Common myeloid progenitor, CD34-positive (primary cell): ENCODE data around the gene PGP.

ENCODE experiments used
- CTCF ChIA-PET: fragments of 350-600 bp; sonication (Branson Sonifier 250); formaldehyde crosslinking; loops from one replicate; lab custom pipeline; 2021; ENCODE audit warnings: antibody characterized with exemption; lab: Charles Lee
- POLR2A ChIA-PET: fragments of 350-600 bp; sonication (Branson Sonifier 250); formaldehyde crosslinking; loops from one replicate; lab custom pipeline; 2021; ENCODE audit warnings: antibody characterized with exemption; lab: Charles Lee
- DNase-seq, 3 donors: peaks; one replicate each; pipeline versions ENCODE4 v3.0.0 to v3.0.0-alpha.2; 2013
- H3K27ac ChIP-seq, 2 experiments: 1 replicate in 1 of 2; 2 replicates in 1 of 2; pipeline ENCODE4 v1.7.0; 2013; ENCODE audit warnings: inconsistent platforms in 2 of 2, low read length in 2 of 2, mild to moderate bottlenecking in 2 of 2, low read depth in 1 of 2, moderate library complexity in 1 of 2; ENCODE audit not compliant: severe bottlenecking in 2 of 2, insufficient read depth in 1 of 2, poor library complexity in 1 of 2
- H3K27me3 ChIP-seq, 5 experiments: replicated peaks in 2 of 5; 1 replicate in 3 of 5; 2 replicates in 2 of 5; pipeline versions ENCODE4 v1.6.1 to v1.7.0; 2013; ENCODE audit warnings: low read length in 4 of 5, mild to moderate bottlenecking in 2 of 5, moderate library complexity in 2 of 5, inconsistent platforms in 1 of 5; ENCODE audit not compliant: insufficient read depth in 5 of 5, control insufficient read depth in 4 of 5
- H3K36me3 ChIP-seq, 4 experiments: 1 replicate in 2 of 4; 2 replicates in 2 of 4; pipeline versions ENCODE4 v1.6.1 to v1.7.0; 2013; ENCODE audit warnings: low read length in 3 of 4, control low read depth in 1 of 4, mild to moderate bottlenecking in 1 of 4; ENCODE audit not compliant: control insufficient read depth in 4 of 4, insufficient read depth in 4 of 4
- H3K4me1 ChIP-seq, 4 experiments: 1 replicate in 3 of 4; 2 replicates in 1 of 4; pipeline versions ENCODE4 v1.6.1 to v1.7.1; 2013; ENCODE audit warnings: low read length in 3 of 4, mild to moderate bottlenecking in 3 of 4, control low read depth in 1 of 4, inconsistent platforms in 1 of 4, moderate library complexity in 1 of 4; ENCODE audit not compliant: control insufficient read depth in 4 of 4, insufficient read depth in 4 of 4; ENCODE audit errors: control extremely low read depth in 1 of 4
- H3K4me3 ChIP-seq, 7 experiments: 1 replicate in 4 of 7; 2 replicates in 3 of 7; pipeline versions ENCODE4 v1.5.1 to v1.7.0; 2013; ENCODE audit warnings: mild to moderate bottlenecking in 7 of 7, low read length in 6 of 7, moderate library complexity in 6 of 7, inconsistent platforms in 2 of 7, low read depth in 2 of 7, control low read depth in 1 of 7; ENCODE audit not compliant: insufficient read depth in 4 of 7, control insufficient read depth in 1 of 7; ENCODE audit errors: extremely low read depth in 1 of 7
- H3K9me3 ChIP-seq, 5 experiments: 1 replicate in 4 of 5; 2 replicates in 1 of 5; pipeline versions ENCODE4 v1.6.1 to v1.7.1; 2013; ENCODE audit warnings: low read length in 4 of 5, mild to moderate bottlenecking in 2 of 5, inconsistent platforms in 1 of 5, low read depth in 1 of 5, moderate library complexity in 1 of 5; ENCODE audit not compliant: control insufficient read depth in 4 of 5, insufficient read depth in 2 of 5; ENCODE audit errors: control extremely low read depth in 1 of 5
- WGBS: methylation state at CpG from one replicate; pipeline ENCODE4 v1.1.5; 2013; ENCODE audit not compliant: insufficient coverage; 5-methylcytosine and 5-hydroxymethylcytosine counted together

Gene PGP

GRCh38 chr16:2237493-2238149 lies 23.0 kb upstream of the PGP start:
- POLR2A ChIA-PET = interaction anchor here (0.8 to 1.1 kb wide), 2 partner anchors 250 to 1603 kb away, joined by 3 to 4 read pairs; no protein-coding TSS in a partner anchor

DNA sequence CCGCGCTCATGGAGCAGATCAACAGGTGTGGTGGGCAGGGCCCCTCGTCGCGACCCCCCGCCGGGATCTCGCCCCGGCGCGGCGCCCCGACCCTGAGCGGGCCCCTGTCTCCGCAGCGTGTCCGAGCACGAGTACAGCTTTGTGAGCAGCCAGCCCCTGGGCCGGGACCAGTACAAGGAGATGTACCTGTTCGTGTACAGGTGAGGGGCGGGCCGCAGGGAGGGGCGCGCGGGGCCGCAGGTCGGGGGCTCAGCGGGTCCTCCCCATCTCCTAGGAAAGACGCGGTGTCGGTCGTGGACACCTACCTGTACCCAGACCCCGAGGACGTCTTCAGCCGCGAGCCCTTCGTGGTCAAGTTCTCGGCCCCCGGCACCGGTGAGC lies 22.5 kb upstream of the PGP start:
- Histone ChIP-seq H3K36me3 (peaks cover 4 to 42% (median 23%) of the 10 kb centered on the region in 4 experiments), H3K27me3 (peaks cover 0 to 43% (median 12%) of the 10 kb centered on the region in 5 experiments), H3K4me1 (peaks cover 0 to 18% (median 8%) of the 10 kb centered on the region in 4 experiments), H3K9me3 (no peaks in the 10 kb centered on the region), H3K27ac (no peak overlapping the region), H3K4me3 (peak overlapping the region in 3 of 7 experiments; percentile 40 to 48 (median 45))
- 8% methylated on average over 37 of the region's 40 CpGs for WGBS
- POLR2A ChIA-PET = no interaction called here
- CTCF ChIA-PET = no interaction called here
- DNase-seq = no peak

More at GRCh38 chr16:2237493-2238149, 23.0 kb upstream of the PGP start:
- CTCF ChIA-PET = interaction anchor here (1.5 to 1.8 kb wide), 2 partner anchors 12 to 14 kb away, joined by 7 to 8 read pairs; partner anchors contain the start of gene ECI1
- Histone ChIP-seq H3K4me1 (peaks cover 0 to 18% (median 8%) of the 10 kb centered on the region in 4 experiments), H3K36me3 (peaks cover 4 to 42% (median 22%) of the 10 kb centered on the region in 4 experiments), H3K4me3 (peak overlapping the region in 1 of 7 experiments; percentile 23), H3K27me3 (peaks cover 0 to 43% (median 12%) of the 10 kb centered on the region in 5 experiments), H3K27ac (no peak overlapping the region), H3K9me3 (no peaks in the 10 kb centered on the region)
- 17% methylated on average over 54 of the region's 65 CpGs for WGBS
- no peak for DNase-seq

DNA sequence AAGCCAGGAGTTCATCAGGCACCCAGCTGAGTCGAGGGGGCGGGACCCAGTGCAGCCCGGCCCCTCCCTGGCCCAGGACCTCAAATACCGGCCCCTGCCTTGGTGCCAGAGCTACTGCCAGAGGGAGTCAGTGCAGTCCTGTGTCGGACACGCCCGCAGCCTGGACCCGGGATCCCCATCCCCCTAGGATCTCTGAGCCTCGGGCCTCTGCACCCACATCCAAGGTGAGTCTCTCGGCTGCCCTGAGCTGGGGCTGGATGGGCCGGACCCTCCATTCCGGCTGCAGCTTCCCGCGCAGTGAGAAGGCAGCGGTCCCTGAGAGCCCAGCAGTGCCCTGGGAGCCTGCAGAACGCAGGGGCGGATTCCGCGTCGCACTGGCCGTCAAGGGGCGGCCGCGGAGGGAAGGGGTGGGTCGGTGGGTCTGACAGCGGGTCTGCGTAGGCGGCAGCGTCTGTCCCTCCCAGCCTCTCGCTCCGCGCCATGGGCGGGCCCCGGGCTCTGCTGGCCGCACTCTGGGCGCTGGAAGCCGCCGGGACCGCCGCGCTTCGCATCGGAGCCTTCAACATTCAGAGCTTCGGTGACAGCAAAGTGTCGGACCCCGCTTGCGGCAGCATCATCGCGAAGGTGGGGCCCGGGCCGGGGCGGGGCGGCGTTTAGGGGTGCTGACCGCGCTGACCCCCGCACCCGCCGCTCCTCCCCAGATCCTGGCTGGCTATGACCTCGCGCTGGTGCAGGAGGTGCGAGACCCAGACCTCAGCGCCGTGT lies 21.9 kb upstream of the PGP start, which contains the start of gene DNASE1L2:
TSS of gene DNASE1L2 (plus strand) at position 108 of the 765 bp plus-strand sequence. CDS start at position 481, 373 bp downstream.
- no peak for DNase-seq
- Histone ChIP-seq H3K27ac (no peak within 1 kb of the TSS), H3K4me1 (peaks cover 0 to 18% (median 8%) of the 10 kb centered on the region in 4 experiments), H3K27me3 (peaks cover 0 to 43% (median 12%) of the 10 kb centered on the region in 5 experiments), H3K4me3 (peak within 1 kb of the TSS in 4 of 7 experiments; percentile 23 to 48 (median 42)), H3K36me3 (peaks cover 6 to 46% (median 28%) of the 10 kb centered on the region in 4 experiments), H3K9me3 (no peaks in the 10 kb centered on the region)
- POLR2A ChIA-PET = interaction anchor here (0.8 to 1.4 kb wide), 2 partner anchors 13 to 15 kb away, joined by 3 read pairs; partner anchors contain the start of genes E4F1 and ECI1
- WGBS = 8% methylated on average over 58 of the region's 64 CpGs
- CTCF ChIA-PET = interaction anchor here (1.5 to 1.7 kb wide), 2 partner anchors 11 to 16 kb away, joined by 4 to 7 read pairs; no protein-coding TSS in a partner anchor

DNA sequence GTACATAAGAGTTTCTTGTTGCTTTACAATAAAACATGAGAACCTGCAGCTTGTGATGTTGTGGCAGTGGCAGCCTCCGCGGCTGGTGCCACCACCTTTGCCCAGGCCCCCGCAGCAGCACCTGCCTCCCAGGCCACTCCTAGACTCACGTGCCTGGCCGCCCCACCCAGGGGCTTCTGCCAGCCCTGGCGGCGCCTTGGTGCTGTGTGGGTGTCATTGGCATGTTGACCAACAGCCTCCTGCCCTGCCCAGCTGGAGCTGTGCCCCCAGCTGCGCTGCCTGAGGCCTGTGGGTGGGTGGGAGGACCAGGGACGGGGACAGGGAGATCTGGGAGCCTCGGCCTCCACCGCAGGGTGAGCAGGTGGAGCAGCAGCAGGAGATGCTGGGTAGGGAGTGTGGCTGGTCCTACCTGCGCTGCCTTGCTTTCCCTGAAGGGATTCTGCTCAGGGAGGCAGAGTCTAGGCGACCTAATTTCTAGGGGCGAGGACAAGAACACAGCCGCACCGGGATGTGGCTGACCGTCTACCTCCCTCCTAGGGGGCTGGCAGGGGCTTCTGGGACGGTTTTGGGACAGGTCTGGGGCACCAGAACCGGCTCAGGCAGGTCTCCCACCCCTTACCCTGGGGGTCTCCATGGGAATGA lies 21.2 kb upstream of the PGP start:
- Histone ChIP-seq H3K9me3 (no peaks in the 10 kb centered on the region), H3K4me3 (no peak overlapping the region), H3K27me3 (peaks cover 0 to 43% (median 12%) of the 10 kb centered on the region in 5 experiments), H3K4me1 (peaks cover 0 to 18% (median 8%) of the 10 kb centered on the region in 4 experiments), H3K36me3 (peaks cover 6 to 53% (median 31%) of the 10 kb centered on the region in 4 experiments), H3K27ac (no peak overlapping the region)
- CTCF ChIA-PET = interaction anchor here (1.5 to 1.7 kb wide), 2 partner anchors 10 to 16 kb away, joined by 4 to 7 read pairs; no protein-coding TSS in a partner anchor
- WGBS = 95% methylated on average over 13 of the region's 19 CpGs
- no peak for DNase-seq
- POLR2A ChIA-PET = interaction anchor here (0.8 to 1.4 kb wide), 2 partner anchors 12 to 16 kb away, joined by 3 read pairs; partner anchors contain the start of genes E4F1 and ECI1

- H3K36me3 ChIP-seq = peaks cover 9 to 59% (median 34%) of the 10 kb centered on the region in 4 experiments
These were observed 20.6 kb upstream of the PGP start for GRCh38 chr16:2235234-2235651.

DNA sequence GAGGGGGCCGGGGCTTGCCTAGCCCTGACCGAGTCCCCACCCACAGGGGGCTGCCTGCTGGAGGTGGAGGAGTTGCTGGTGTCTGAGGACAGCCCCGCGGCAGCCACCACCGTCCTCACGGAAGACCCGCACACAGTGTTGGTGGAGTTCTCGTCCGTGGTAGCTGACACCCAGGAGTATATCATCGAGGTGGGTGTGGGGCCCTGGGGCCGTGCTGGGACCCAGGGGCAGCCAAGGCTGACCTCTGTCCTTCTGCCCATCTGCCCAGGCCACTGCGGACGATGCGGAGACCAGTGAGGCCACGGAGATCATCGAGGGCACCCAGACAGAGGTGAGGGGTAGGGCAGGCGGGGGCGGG lies 20.2 kb upstream of the PGP start:
- ChIA-PET CTCF (interaction anchor here (1.5 kb wide), 1 partner anchor 17 kb away, joined by 4 read pairs; no protein-coding TSS in a partner anchor), POLR2A (no interaction called here)
- Histone ChIP-seq H3K27ac (no peak overlapping the region), H3K27me3 (peaks cover 0 to 43% (median 12%) of the 10 kb centered on the region in 5 experiments), H3K4me3 (no peak overlapping the region), H3K9me3 (no peaks in the 10 kb centered on the region), H3K36me3 (peaks cover 9 to 63% (median 38%) of the 10 kb centered on the region in 4 experiments), H3K4me1 (peaks cover 0 to 18% (median 8%) of the 10 kb centered on the region in 4 experiments)
- DNase-seq = no peak
- 97% methylated on average over 16 of the region's 18 CpGs for WGBS

More at GRCh38 chr16:2235234-2235651, 20.6 kb upstream of the PGP start:
- 94% methylated on average over 28 of the region's 28 CpGs for WGBS
- ChIA-PET CTCF (interaction anchor here (1.5 to 1.7 kb wide), 2 partner anchors 10 to 17 kb away, joined by 4 to 7 read pairs; no protein-coding TSS in a partner anchor), POLR2A (interaction anchor here (1.4 kb wide), 1 partner anchor 16 kb away, joined by 3 read pairs; the partner anchor contains the start of gene ECI1)
- DNase-seq = no peak
- H3K4me1 ChIP-seq = peaks cover 0 to 18% (median 8%) of the 10 kb centered on the region in 4 experiments
- H3K4me3 ChIP-seq = no peak overlapping the region
- H3K27ac ChIP-seq = no peak overlapping the region
- no peaks in the 10 kb centered on the region for H3K9me3 ChIP-seq
- H3K27me3 ChIP-seq = peaks cover 0 to 43% (median 12%) of the 10 kb centered on the region in 5 experiments
